Measurements from ENCODE around the gene PSMG2. TPM values are rescaled to one million over a fixed set of nuclear protein-coding genes. Genes with fewer than 3 reads are reported as not detected.

The PSMG2 gene
- total RNA-seq: 94.2 and 96.5 TPM in 2 replicates

DNA sequence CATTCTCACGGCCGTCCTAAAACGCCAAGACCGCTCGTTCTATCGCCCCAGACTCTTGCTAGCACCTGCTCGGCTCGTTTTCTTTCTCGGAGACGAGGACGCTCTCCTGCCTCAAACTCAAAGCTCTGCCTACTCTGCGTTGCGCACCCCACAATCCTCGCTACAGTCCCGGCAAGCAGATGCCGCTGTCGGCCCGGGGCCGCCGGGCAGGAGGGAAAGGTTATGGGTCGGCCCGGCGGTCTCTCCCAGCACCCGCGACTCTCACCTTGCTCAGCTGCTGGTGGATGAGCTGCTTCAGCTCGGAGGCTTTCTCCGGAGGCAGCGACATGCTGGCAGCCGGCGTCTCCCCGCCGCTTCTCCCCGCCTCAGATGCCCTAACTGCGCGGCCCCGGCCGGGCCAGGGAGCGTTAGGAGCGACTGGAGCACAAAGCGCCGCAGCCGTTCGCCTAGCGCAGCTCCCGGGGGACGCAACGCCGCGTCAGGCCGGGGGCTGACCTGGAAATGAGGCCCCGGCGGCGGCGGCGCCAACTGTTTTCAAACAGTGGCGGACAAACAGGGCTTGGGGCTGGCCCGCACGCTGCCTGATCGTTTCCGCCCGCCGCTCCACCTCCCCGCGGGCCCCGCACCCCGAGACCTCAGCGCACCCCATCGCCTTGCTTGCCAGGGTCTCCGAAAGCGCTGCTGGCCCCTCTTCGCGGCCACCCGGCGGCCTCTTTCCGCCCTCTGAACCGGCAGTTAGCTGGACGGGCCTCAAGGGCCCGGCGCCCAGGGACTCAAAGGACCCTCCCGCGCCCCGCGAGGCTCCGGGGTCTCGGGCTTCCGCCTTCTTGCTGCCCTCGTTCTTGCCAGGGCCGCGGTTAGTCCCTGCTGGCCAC is at the start of gene PSMG2, which contains the start of gene CEP76:
PSMG2 (plus strand) TSS at position 822 of the 875 bp plus-strand sequence. CDS start 66 bp downstream, outside the sequence.
CEP76 (minus strand) TSS at position 503 of the 875 bp plus-strand sequence; CDS start at position 328, 175 bp downstream.
- H3K4me3 ChIP-seq (ENCODE audit: low read depth, low read length): peak within 1 kb of the TSS; percentile 97
- DNase-seq (ENCODE audit: low read depth): no peak
- TF ChIP-seq, protein P1, sequence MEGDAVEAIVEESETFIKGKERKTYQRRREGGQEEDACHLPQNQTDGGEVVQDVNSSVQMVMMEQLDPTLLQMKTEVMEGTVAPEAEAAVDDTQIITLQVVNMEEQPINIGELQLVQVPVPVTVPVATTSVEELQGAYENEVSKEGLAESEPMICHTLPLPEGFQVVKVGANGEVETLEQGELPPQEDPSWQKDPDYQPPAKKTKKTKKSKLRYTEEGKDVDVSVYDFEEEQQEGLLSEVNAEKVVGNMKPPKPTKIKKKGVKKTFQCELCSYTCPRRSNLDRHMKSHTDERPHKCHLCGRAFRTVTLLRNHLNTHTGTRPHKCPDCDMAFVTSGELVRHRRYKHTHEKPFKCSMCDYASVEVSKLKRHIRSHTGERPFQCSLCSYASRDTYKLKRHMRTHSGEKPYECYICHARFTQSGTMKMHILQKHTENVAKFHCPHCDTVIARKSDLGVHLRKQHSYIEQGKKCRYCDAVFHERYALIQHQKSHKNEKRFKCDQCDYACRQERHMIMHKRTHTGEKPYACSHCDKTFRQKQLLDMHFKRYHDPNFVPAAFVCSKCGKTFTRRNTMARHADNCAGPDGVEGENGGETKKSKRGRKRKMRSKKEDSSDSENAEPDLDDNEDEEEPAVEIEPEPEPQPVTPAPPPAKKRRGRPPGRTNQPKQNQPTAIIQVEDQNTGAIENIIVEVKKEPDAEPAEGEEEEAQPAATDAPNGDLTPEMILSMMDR (conservative IDR thresholded peaks at IDR 0.05; ENCODE audit: low read depth, low read length): no peak

GRCh38 chr18:12654971-12655370 is 47.9 kb upstream of the PSMG2 start:
- no peak overlapping the region for H3K4me3 ChIP-seq (ENCODE audit: low read depth, low read length)
- TF ChIP-seq, protein P1 (conservative IDR thresholded peaks at IDR 0.05; ENCODE audit: low read depth, low read length): no peak
- no peak for DNase-seq (ENCODE audit: low read depth)

DNA sequence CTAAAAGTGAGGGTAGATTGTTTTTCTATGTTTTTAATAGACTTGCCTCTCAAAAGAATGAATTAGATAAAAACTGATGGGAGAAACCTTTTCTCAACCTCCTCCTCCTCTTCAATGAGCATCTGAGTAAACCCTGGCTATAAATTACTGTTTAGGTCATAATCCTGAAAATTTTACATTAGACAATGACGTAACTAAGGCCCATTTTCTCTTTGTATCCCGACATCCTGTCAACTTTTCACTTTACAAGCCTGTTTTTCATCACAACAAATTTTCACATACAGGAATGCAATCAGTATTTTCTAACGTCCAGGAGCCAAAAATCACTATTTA is 46.3 kb upstream of the PSMG2 start:
- TF ChIP-seq, protein P1 (conservative IDR thresholded peaks at IDR 0.05; ENCODE audit: low read depth, low read length): no peak
- peak overlapping the region; percentile 71 for H3K4me3 ChIP-seq (ENCODE audit: low read depth, low read length)
- no peak for DNase-seq (ENCODE audit: low read depth)

GRCh38 chr18:12656938-12657683 is 45.7 kb upstream of the PSMG2 start:
- peak overlapping the region; percentile 71 for H3K4me3 ChIP-seq (ENCODE audit: low read depth, low read length)
- TF ChIP-seq, protein P1 (conservative IDR thresholded peaks at IDR 0.05; ENCODE audit: low read depth, low read length): no peak
- no peak for DNase-seq (ENCODE audit: low read depth)

- TF ChIP-seq, protein P1 (conservative IDR thresholded peaks at IDR 0.05; ENCODE audit: low read depth, low read length): no peak
- no peak for DNase-seq (ENCODE audit: low read depth)
- H3K4me3 ChIP-seq (ENCODE audit: low read depth, low read length): peak within 1 kb of the TSS; percentile 71
Observed at GRCh38 chr18:12657684-12658425, 45.0 kb upstream of the PSMG2 start, which contains the start of gene SPIRE1. Gene SPIRE1, minus strand, starts transcription at chr18:12658107. Its CDS starts 241 bp downstream, at chr18:12657866.

DNA sequence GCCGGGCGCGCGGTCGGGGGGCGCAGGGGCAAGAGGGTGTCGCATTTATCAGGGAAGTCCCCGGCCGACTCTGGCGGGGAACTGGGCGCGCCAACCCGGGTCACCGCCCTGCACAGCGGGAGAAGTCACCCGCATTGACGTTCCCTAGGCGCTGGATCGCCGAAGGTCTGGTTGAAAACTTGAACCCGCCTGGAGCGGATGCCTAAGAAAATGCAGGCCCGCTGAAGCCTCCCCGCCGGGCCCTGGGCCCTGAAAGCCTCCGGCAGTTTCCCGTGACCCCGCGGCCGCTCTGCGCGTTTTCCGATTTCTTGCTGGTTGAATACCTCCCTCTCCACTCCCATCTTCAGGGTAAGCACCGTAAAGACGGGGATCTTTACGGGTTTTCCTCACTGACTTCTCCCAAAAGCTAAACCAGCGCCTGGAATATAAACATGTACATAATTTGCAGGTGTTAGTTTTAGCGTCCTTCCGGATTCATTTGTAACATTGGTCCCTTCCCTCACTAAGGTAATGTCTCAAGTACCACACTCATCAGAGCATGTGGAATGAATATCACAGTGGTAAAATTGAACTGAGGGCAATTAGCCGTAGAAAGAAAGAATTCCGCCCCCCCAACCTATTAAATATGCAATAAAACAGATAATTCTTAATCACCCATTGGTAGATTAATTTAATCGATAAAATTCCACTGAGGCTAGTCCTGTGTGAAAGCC is 44.3 kb upstream of the PSMG2 start:
- H3K4me3 ChIP-seq (ENCODE audit: low read depth, low read length): peak overlapping the region; percentile 71
- no peak for DNase-seq (ENCODE audit: low read depth)
- TF ChIP-seq, protein P1 (conservative IDR thresholded peaks at IDR 0.05; ENCODE audit: low read depth, low read length): no peak

Data from epithelial cell of proximal tubule (primary cell).